CD4-positive, alpha-beta memory T cell (primary cell): ENCODE data around the gene SPG21. TPM values are rescaled to one million over a fixed set of nuclear protein-coding genes. Genes with fewer than 3 reads are reported as not detected.
"Not testable (repeated sequence)": the region's sequence is repeated elsewhere in the genome, so short reads cannot be mapped to it uniquely, and the experiment has no call there.

Experiments used
- CTCF ChIA-PET: fragments of 350-600 bp; sonication (Branson Sonifier 250); formaldehyde crosslinking; loops from one replicate; lab custom pipeline; 2021; ENCODE audit warnings: inconsistent platforms; ENCODE audit not compliant: partially characterized antibody; lab: Charles Lee
- POLR2A ChIA-PET: fragments of 350-600 bp; sonication (Branson Sonifier 250); formaldehyde crosslinking; loops from one replicate; lab custom pipeline; 2021; ENCODE audit not compliant: partially characterized antibody; lab: Charles Lee
- DNase-seq, 5 donors: peaks; one replicate each; pipeline versions ENCODE4 v3.0.0 to v3.0.0-alpha.2; 2020 to 2022; ENCODE audit warnings: mixed read lengths in 1 of 5
- H3K27ac ChIP-seq: one replicate; pipeline ENCODE4 v1.7.0; 2013; ENCODE audit warnings: low read depth, low read length
- H3K27me3 ChIP-seq: 2 replicates; pipeline ENCODE4 v1.7.0; 2013; ENCODE audit warnings: mild to moderate bottlenecking, low read length, moderate library complexity; ENCODE audit not compliant: insufficient read depth
- H3K36me3 ChIP-seq: 2 replicates; pipeline ENCODE4 v1.7.0; 2013; ENCODE audit warnings: mild to moderate bottlenecking, low read length, moderate library complexity; ENCODE audit not compliant: insufficient read depth
- H3K4me1 ChIP-seq: 2 replicates; pipeline ENCODE4 v1.7.0; 2013; ENCODE audit warnings: mild to moderate bottlenecking, low read length, moderate library complexity; ENCODE audit not compliant: insufficient read depth
- H3K4me3 ChIP-seq, 2 donors: one replicate each; pipeline ENCODE4 v1.7.0; 2013; ENCODE audit warnings: low read length in 2 of 2, mild to moderate bottlenecking in 1 of 2
- H3K9me3 ChIP-seq, 2 donors: one replicate each; pipeline ENCODE4 v1.7.0; 2013; ENCODE audit warnings: low read length in 2 of 2, control low read depth in 1 of 2; ENCODE audit not compliant: control insufficient read depth in 1 of 2
- H3K27ac Mint-ChIP-seq, 7 donors: one replicate each; pipeline ENCODE4 v1.8.0; 2020 to 2021; ENCODE audit warnings: mixed read lengths in 7 of 7, mild to moderate bottlenecking in 6 of 7, inconsistent platforms in 3 of 7, moderate library complexity in 3 of 7
- H3K27me3 Mint-ChIP-seq, 2 donors: one replicate each; pipeline ENCODE4 v1.8.0; 2020 to 2021; ENCODE audit warnings: mixed read lengths in 2 of 2
- H3K36me3 Mint-ChIP-seq, 2 donors: one replicate each; pipeline ENCODE4 v1.8.0; 2020 to 2021; ENCODE audit warnings: mixed read lengths in 2 of 2, inconsistent platforms in 1 of 2, mild to moderate bottlenecking in 1 of 2
- H3K4me1 Mint-ChIP-seq, 4 donors: one replicate each; pipeline ENCODE4 v1.8.0; 2020 to 2021; ENCODE audit warnings: mixed read lengths in 4 of 4, mild to moderate bottlenecking in 1 of 4
- H3K4me3 Mint-ChIP-seq, 8 donors: one replicate each; pipeline ENCODE4 v1.8.0; 2020 to 2021; ENCODE audit warnings: mixed read lengths in 8 of 8, mild to moderate bottlenecking in 7 of 8, moderate library complexity in 6 of 8, inconsistent platforms in 3 of 8
- H3K9me3 Mint-ChIP-seq, 8 donors: one replicate each; pipeline ENCODE4 v1.8.0; 2020 to 2021; ENCODE audit warnings: mixed read lengths in 8 of 8, mild to moderate bottlenecking in 5 of 8, inconsistent platforms in 3 of 8, moderate library complexity in 1 of 8
- intact Hi-C: fragments of 100-400 bp; cut with micrococcal nuclease; formaldehyde crosslinking; loops from one replicate; pipeline ENCODE4 v1.15.1; 2023
- polyA plus RNA-seq, 2 donors: library from polyadenylated mRNA; unstranded; fragments of 300-500 nt; fragmentation: Illumina TruSeq; gene quantifications; one replicate each; pipeline ENCODE4 v1.2.3, GENCODE V29; 2021
- total RNA-seq, 2 experiments: library from RNA; stranded (reverse); gene quantifications; one replicate each; pipeline ENCODE4 v1.2.3, GENCODE V29; 2021

Gene SPG21
- total and polyA plus RNA-seq, 4 experiments from 2014 or later, result 57.2 to 179 (median 94.7) TPM

DNA sequence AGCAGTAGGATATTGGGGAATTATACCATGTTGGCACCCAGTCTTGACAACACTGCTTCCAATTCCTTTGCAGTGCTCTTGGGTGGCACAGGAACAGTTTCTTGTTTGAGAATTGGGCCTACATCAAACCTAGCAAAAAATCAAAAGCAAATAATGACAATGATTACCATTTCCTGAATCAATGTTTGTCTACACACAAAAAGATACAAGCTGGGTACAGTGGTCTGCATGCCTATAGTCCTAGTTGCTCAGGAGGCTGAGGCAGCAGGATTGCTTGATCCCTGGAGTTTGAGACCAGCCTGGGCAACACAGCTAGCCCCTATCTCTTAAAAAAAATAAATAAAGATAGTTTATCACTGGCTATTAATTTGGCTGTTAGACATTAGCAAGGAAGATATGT lies 31.8 kb upstream of the SPG21 start:
- Histone ChIP-seq H3K27ac (no peak overlapping the region), H3K4me1 (no peaks in the 10 kb centered on the region), H3K4me3 (no peak overlapping the region), H3K9me3 (no peaks in the 10 kb centered on the region), H3K27me3 (no peaks in the 10 kb centered on the region), H3K36me3 (peaks cover 12% of the 10 kb centered on the region)
- no peak overlapping the region for H3K27ac Mint-ChIP-seq
- intact Hi-C loops, result no loop called here
- CTCF ChIA-PET, result no interaction called here
- peaks cover 0 to 6% (median 2%) of the 10 kb centered on the region in 4 donors for H3K4me1 Mint-ChIP-seq
- H3K9me3 Mint-ChIP-seq, result no peaks in the 10 kb centered on the region
- peaks cover 45 to 58% of the 10 kb centered on the region in 2 donors for H3K36me3 Mint-ChIP-seq
- POLR2A ChIA-PET, result no interaction called here
- DNase-seq, result no peak
- H3K27me3 Mint-ChIP-seq, result no peaks in the 10 kb centered on the region
- H3K4me3 Mint-ChIP-seq, result no peak overlapping the region

DNA sequence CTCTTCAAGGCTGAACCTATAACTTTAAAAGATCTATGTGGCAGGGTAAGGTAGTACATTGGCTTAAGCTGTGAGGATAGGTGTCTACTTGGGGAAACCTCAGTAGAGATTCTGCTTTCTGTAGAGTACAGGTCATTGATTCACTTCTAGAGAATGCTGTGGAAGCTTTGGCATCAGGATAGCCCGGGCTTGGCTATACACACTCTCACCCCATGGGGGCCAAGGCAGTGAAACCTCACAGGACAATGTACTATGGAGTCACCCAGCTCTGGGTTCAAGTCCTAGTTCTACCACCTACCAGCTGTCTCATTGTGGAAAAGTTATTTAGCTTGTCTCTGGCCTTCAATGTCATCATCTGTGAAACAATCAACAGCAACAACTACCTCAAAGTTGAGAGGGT lies 30.7 kb upstream of the SPG21 start:
- DNase-seq, result no peak
- H3K4me3 Mint-ChIP-seq, result no peak overlapping the region

DNA sequence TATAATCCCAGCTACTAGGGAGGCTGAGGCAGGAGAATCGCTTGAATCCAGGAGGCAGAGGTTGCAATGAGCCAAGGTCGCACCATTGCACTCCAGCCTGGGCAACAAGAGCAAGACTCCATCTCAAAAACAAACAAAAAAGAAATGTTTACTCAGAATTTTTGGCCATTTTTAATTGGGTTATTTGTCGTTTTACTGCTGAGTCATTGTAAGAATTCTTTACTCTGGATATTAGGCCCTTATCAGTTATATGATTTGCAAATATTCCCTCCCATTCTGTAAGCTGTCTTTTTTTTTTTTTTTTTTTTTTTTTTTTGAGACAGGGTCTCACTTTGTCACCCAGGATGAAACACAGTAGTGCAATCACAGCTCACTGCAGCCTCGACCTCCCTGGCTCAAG lies 21.5 kb upstream of the SPG21 start:
- POLR2A ChIA-PET, H3K4me1 ChIP-seq: not testable (repeated sequence)

More for the DNA sequence above, 30.7 kb upstream of the SPG21 start:
- intact Hi-C loops, result no loop called here
- H3K4me3 ChIP-seq, result no peak overlapping the region
- no peaks in the 10 kb centered on the region for H3K4me1 ChIP-seq
- no peaks in the 10 kb centered on the region for H3K9me3 ChIP-seq
- Mint-ChIP-seq H3K36me3 (peaks cover 52 to 60% of the 10 kb centered on the region in 2 donors), H3K27ac (peak overlapping the region in 1 of 7 donors; percentile 33), H3K9me3 (no peaks in the 10 kb centered on the region), H3K4me1 (peaks cover 0 to 6% (median under 1%) of the 10 kb centered on the region in 4 donors), H3K27me3 (no peaks in the 10 kb centered on the region)
- H3K36me3 ChIP-seq, result peaks cover 21% of the 10 kb centered on the region
- POLR2A ChIA-PET, result no interaction called here
- CTCF ChIA-PET, result interaction anchor here (0.6 kb wide), 1 partner anchor 133 kb away, joined by 3 read pairs; no protein-coding TSS in a partner anchor
- no peaks in the 10 kb centered on the region for H3K27me3 ChIP-seq
- H3K27ac ChIP-seq, result no peak overlapping the region

DNA sequence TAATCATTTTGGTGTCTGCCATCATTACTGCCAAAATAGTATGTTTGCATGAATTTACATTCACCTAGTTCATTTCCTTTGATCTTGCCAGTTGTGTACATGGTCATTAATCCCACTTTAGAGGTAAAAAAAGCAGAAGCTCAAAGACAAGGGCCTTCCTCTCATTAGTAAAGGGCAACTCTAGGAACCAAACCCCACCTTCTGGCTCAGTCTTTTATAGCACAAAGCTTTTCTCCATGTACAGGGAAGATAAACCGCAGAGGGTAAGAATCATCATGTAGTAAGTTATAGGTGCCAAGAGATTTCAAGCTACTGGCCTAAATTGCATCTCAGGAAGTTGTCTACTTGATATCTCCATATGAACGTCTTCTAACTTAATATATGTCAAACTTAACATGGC lies 19.3 kb upstream of the SPG21 start:
- peak overlapping the region in 3 of 7 donors; percentile 1 to 11 (median 8) for H3K27ac Mint-ChIP-seq
- no peak for DNase-seq
- H3K27me3 Mint-ChIP-seq, result no peaks in the 10 kb centered on the region
- no peak overlapping the region for H3K4me3 Mint-ChIP-seq
- no peaks in the 10 kb centered on the region for H3K36me3 ChIP-seq
- no peak overlapping the region for H3K4me3 ChIP-seq
- H3K27ac ChIP-seq, result no peak overlapping the region
- H3K9me3 Mint-ChIP-seq, result peaks cover 0 to 7% (median 5%) of the 10 kb centered on the region in 8 donors
- no peaks in the 10 kb centered on the region for H3K27me3 ChIP-seq
- H3K4me1 ChIP-seq, result no peaks in the 10 kb centered on the region
- H3K36me3 Mint-ChIP-seq, result peaks cover 15 to 37% of the 10 kb centered on the region in 2 donors
- POLR2A ChIA-PET, result no interaction called here
- CTCF ChIA-PET, result interaction anchor here (1.7 kb wide), 1 partner anchor 276 kb away, joined by 5 read pairs; no protein-coding TSS in a partner anchor
- H3K4me1 Mint-ChIP-seq, result peaks cover 0 to 3% (median under 1%) of the 10 kb centered on the region in 4 donors
- peaks cover 0 to 6% of the 10 kb centered on the region in 2 donors for H3K9me3 ChIP-seq
- intact Hi-C loops, result no loop called here

More for the DNA sequence above, 21.5 kb upstream of the SPG21 start:
- peak overlapping the region in 1 of 7 donors; percentile 19 for H3K27ac Mint-ChIP-seq
- H3K4me1 Mint-ChIP-seq, DNase-seq, H3K9me3 ChIP-seq, intact Hi-C loops, CTCF ChIA-PET, H3K27me3 ChIP-seq, H3K9me3 Mint-ChIP-seq, H3K27ac ChIP-seq, H3K4me3 Mint-ChIP-seq, H3K27me3 Mint-ChIP-seq, H3K4me3 ChIP-seq: not testable (repeated sequence)
- H3K36me3 Mint-ChIP-seq, result peaks cover 29 to 37% of the 10 kb centered on the region in 2 donors
- peaks cover 13% of the 10 kb centered on the region for H3K36me3 ChIP-seq

DNA sequence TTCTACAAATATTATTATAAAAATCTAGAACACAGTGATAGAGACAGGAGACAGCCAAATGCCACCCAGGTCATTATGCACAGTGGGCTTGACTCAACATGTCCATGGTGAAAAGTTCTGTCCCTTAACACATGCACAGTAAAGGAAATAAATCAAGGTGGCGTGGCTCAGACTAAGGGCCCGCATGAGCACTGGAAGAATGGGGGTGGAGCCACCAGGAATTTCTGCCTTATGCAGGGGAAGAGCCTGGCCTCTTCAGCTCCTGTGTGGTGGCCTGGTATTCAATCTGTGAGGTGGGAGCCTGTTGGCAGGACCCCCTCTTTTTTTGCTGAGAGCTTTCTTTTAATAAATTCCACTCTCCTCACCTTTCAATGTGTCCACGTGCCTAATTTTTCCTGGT lies 17.2 kb upstream of the SPG21 start:
- ChIA-PET POLR2A (no interaction called here), CTCF (no interaction called here)
- H3K9me3 ChIP-seq, result no peaks in the 10 kb centered on the region
- DNase-seq, result no peak
- H3K27ac ChIP-seq, result no peak overlapping the region
- Mint-ChIP-seq H3K4me3 (no peak overlapping the region), H3K27me3 (no peaks in the 10 kb centered on the region), H3K36me3 (peaks cover 0 to 23% of the 10 kb centered on the region in 2 donors), H3K9me3 (no peaks in the 10 kb centered on the region), H3K27ac (no peak overlapping the region), H3K4me1 (peaks cover 0 to 3% (median under 1%) of the 10 kb centered on the region in 4 donors)
- intact Hi-C loops, result no loop called here
- H3K36me3 ChIP-seq, result no peaks in the 10 kb centered on the region
- no peaks in the 10 kb centered on the region for H3K27me3 ChIP-seq
- no peaks in the 10 kb centered on the region for H3K4me1 ChIP-seq
- no peak overlapping the region for H3K4me3 ChIP-seq

DNA sequence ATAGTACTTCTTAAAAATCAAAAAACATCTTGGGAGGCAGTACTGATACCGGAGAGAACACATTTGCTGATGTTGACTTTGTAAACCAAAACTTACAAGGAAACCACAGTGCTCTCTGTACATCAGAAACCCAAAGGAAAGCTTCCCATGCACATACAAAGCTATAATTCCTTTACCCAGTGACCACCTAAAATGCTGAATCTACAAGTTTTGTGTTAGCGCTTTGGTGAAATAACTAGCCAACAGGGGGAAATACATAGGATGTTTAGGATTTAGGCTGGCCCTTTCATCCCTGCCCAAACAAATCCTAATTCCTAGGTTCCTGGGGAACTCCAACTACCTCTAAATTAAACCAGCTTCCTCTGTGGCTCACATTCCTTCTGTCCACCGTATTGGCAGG lies 15.3 kb upstream of the SPG21 start:
- no peaks in the 10 kb centered on the region for H3K9me3 ChIP-seq
- ChIA-PET POLR2A (no interaction called here), CTCF (no interaction called here)
- H3K27ac Mint-ChIP-seq, result peak overlapping the region in 3 of 7 donors; percentile 16 to 34 (median 18)
- no peak overlapping the region for H3K4me3 ChIP-seq
- H3K36me3 Mint-ChIP-seq, result peaks cover 7 to 25% of the 10 kb centered on the region in 2 donors
- no peaks in the 10 kb centered on the region for H3K36me3 ChIP-seq
- no peak overlapping the region for H3K27ac ChIP-seq
- DNase-seq, result no peak
- H3K27me3 ChIP-seq, result no peaks in the 10 kb centered on the region
- H3K4me3 Mint-ChIP-seq, result no peak overlapping the region
- intact Hi-C loops, result no loop called here
- H3K9me3 Mint-ChIP-seq, result no peaks in the 10 kb centered on the region
- H3K4me1 ChIP-seq, result no peaks in the 10 kb centered on the region
- peaks cover 0 to 2% (median under 1%) of the 10 kb centered on the region in 4 donors for H3K4me1 Mint-ChIP-seq
- H3K27me3 Mint-ChIP-seq, result no peaks in the 10 kb centered on the region

DNA sequence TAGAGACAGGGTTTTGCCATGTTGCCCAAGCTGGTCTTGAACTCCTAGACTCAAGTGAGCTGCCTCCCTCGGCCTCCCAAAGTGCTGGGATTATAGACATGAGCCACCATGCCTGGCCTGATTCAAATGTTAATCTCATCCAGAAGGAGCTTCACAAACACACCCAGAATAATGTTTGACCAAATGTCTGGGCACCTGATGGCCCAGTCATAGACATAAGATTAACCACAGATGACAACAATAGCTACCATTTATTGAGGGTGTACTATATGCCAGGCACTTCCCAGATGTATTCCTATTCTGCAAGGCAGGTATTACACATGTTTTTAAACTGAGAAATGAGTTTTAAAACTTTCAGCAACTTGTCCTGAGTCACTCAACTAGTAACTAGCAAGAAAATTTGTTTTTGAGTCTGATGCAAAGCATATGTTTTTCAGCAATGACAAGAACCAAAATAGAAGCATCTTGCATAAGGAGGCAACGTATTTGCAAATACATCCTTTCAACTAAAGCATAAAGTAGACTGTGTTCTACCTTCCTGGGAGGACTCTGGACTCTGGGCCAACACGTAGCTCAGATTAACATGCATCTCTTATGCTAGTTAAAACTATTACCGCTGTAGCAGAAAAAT lies 8.1 kb upstream of the SPG21 start:
- no peaks in the 10 kb centered on the region for H3K9me3 ChIP-seq
- H3K36me3 ChIP-seq, result no peaks in the 10 kb centered on the region
- H3K4me3 Mint-ChIP-seq, result no peak overlapping the region
- no peaks in the 10 kb centered on the region for H3K27me3 Mint-ChIP-seq
- H3K4me3 ChIP-seq, result no peak overlapping the region
- peaks cover 3 to 7% of the 10 kb centered on the region in 2 donors for H3K36me3 Mint-ChIP-seq
- H3K27me3 ChIP-seq, result no peaks in the 10 kb centered on the region
- POLR2A ChIA-PET, result no interaction called here
- H3K4me1 Mint-ChIP-seq, result peaks cover 0 to 4% (median 4%) of the 10 kb centered on the region in 4 donors
- H3K27ac ChIP-seq, result no peak overlapping the region
- DNase-seq, result no peak
- H3K9me3 Mint-ChIP-seq, result no peaks in the 10 kb centered on the region
- no peaks in the 10 kb centered on the region for H3K4me1 ChIP-seq
- CTCF ChIA-PET, result no interaction called here
- H3K27ac Mint-ChIP-seq, result peak overlapping the region in 1 of 7 donors; percentile 12
- intact Hi-C loops, result no loop called here
